NCI-H345 (cell line): ENCODE measurements around the gene ADAM12.
A peak's percentile ranks its signal among the peaks of the same experiment; 100 is the strongest.

ENCODE experiments used
- DNase-seq: peaks from one replicate; lab custom pipeline; 2025; lab: John Stamatoyannopoulos, UW

Gene ADAM12

DNA sequence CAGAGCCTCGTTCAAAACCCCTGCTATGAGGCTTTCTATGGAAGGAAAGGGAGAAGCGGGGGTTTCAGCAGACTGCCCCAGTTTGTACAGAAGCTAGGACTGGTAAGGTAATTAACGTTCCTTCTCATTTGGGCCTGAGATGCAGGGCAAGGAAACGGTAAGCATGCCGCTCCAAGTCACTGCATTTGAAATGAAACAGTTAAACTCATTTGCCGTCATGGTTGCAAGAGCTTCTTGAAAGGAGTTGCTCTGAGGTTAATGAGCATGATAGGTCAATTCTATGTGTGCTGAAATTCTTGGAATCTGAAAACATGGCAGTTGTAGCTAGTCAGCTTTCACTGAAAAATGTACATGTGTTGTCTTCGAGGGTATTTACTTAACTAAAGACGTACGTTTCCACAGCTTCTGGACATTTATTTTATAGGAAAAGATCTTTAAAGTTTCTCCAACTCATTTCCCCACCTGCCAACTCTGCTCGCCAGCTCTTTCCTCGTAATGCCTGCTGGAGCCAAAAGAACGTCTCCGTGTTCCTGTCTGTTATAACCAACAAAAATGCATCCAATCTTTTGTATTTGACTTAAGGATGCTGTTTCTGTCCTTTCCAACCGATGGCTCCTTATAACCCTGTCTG lies 73.3 kb downstream of the ADAM12 start:
- DNase-seq, result no peak

DNA sequence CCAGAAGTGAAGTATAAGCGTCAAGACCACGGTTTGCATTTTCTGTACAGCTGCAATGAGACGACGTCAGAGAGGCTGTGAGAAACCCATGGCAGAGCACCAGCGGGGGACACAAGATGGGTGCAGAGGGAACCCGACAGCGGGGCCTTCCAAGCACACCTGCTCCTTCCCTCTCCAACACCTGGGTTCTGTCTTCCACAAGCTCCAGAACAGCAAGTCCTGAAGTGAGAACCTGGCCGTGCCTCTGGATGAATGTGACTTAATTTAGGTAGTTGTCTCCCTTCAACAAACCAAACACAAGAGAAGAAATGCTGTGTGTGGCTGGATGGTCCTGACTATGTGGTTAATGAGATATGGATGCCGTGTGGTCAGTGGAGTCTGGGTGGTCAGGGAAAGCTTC lies 76.1 kb downstream of the ADAM12 start:
- no peak for DNase-seq

DNA sequence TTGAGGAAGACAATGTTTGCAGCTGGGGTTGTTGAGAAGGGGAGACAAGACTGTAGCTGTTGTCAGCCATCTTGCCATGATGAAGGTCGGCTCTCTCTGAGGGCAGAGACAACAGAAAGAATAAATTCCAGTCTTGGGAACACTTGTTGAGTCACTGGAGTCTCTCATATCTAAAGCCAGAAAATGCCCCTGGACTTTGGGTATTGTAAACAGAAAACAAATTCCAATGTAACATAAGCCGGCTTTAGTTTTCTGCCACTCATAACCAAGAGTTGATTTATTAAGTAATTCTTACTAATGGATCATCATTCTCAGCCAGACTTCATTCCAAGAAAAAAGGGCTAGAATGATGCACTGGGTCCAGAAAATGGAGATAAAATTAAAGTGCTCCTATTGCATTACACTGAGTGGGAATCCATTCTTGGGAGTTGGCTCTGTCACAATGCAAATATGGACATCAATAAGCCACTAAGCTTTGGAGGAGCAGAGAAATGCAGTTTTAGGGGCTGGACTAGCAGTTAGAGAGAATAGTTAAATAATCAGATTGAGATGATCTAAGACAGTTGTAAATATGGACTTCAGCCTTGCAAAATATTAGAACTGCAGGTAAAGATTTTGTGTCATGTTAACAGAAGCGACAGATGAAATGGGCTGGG lies 78.9 kb downstream of the ADAM12 start:
- DNase-seq, result no peak

DNA sequence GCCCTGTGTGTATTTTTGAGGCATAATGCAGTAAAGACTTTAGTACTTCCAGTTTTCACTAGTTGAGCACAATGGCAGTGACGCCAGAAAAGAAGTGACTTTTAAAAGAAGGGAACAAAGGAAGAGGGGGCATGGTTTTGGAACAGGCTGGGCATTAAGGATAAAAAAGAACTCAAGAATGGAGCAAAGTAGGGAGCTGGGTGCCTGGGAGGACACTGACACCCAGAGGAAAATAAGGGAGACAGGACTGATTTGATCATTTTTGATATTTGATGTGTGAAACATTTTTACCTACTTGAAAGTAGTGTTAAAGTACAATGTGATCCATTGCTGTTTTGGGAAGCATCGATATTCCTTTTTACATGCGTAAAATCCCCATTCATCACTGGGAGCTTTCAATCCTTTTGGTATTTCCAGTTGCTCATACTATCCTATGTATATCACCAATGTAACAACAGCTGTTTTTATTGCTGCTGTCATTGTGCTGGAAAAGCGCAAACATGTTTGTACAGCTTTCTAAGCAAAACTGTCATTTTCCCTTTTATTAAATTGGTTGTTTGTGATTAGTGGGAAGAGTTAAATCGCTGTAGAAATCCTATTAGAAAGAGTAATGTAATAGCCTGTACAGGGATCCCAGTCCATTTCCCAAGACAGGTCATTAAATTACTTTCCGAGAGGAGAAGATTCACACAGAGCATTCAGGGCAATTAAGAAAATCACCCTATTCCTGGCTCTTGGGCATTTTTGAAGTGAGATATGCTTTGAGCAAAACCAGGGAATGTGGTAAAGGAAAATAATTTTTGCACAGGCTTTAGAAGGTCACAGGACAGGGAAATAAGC lies 85.2 kb downstream of the ADAM12 start:
- DNase-seq, result no peak

DNA sequence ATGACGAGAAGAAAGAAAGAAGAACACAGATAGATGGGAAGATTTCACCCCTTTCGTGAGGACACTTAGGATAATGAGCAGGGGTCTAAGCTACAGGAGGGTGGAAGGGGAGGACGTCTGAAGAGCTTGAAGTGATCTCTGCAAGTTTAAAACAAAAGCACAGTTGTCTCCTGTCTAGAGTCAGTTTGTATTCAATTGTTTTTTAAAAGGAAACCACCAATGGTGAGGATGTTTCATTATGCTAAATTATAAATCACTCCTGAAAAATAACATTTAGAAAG lies 85.9 kb downstream of the ADAM12 start:
- no peak for DNase-seq

DNA sequence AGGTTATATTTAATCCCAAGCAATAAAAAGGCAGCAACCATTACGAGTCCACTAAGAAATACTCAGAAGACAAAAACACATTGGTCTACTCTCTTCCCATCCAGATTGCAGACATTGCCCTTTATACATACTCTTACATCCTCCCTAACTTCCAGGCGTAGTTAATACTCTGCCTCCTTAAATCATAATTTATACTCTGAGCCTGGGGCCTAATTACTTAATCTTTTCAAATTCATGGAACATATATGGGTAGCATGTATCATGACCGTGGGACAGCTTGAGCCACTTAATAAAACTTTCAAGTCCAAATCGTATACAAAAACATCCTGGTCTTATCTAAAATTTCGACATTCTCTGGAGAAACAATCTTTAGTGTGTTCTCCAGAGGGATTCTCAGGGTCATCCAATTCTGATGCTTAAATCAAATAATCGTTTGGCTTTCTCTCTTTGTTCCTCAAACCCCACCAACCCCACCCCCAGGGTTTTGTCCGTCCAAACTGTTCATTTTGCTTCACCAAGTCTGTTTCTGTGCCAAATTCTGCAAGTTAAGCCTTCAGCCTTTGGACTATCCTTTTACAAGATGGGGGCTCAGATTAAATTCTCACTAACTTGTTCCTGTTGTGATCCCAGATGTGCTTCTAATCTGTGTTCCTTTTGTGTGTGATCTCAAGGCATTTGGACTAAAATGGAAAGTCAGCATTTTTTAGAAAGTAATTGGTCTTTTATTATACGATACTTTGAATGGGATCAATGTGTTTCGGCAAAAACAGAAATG lies 86.4 kb downstream of the ADAM12 start:
- DNase-seq, result no peak

DNA sequence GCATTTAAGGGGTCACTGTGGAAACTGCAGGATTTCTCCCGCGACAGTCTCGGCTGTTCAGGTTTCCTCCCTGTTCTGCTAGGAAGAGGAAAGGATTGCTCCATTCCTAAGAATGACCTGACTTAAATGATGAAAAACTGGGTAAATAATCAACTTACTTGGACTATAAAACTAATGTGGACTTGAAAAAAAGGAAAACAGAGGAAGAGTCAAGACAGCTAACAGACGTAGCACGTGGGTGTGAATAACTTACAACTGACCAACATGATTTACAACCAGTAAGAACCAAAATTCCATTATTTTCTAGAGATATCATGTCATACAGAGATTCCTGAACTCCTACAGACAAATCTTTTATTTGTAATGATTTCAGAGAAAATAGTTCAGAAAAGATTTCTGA lies 93.8 kb downstream of the ADAM12 start:
- DNase-seq, result no peak

DNA sequence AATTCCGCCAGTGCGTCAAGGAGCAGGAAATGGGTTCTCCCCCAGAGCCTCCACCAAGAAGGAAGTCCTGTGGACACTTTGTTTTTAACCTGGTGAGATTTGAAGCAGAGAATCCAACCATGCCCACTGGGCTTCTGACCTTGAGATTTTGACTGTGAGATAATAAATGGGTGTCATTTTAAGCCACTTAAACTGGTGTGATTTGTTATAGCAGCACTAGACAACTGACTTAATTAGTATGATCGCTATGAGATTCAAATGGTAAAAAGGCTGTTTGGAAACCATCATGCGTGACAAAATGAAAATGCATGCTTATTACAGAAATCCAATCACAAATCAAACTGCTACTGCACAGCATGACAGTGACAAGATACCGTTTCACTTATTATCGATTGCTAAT lies 98.0 kb downstream of the ADAM12 start:
- DNase-seq, result no peak

DNA sequence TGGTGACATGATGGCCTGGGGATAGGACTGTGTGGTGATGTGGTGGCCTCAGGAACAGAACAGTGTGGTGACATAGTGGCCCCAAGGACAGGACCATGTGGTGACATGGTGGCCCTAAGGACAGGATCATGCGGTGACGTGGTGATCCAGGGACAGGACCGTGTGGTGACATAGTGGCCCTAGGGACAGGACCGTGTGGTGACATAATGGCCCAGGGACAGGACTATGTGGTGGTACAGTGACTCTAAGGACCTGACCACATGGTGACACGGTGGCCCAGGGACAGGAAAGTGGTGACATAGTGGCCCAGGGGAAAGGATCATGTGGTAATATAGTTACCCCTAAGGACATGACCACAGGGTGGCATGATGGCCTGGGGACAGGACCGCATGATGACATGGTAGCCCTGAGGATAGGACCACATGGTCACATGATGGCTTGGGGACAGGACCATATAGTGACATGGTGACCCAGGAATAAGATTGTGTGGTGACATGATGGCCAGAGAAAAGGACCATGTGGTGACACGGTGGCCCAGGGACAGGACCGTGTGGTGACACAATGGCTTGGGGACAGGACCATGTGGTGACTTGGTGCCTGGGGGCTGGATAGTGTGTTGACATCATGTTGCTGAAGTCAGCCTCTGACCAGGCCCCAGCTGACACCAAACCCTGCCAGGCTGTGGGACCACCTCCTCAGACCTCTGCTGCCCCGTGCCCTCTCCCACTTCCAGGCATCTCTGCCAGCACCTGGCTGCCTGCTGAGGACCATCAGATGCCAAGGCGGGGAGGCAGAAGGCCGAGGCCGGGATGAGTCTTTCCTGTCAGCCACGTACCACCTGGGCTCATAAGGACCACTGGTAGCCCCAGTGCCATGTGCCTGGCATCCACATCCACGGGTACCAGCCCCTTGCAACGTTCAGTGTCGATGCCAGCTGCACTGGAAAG lies 99.5 kb downstream of the ADAM12 start:
- no peak for DNase-seq

DNA sequence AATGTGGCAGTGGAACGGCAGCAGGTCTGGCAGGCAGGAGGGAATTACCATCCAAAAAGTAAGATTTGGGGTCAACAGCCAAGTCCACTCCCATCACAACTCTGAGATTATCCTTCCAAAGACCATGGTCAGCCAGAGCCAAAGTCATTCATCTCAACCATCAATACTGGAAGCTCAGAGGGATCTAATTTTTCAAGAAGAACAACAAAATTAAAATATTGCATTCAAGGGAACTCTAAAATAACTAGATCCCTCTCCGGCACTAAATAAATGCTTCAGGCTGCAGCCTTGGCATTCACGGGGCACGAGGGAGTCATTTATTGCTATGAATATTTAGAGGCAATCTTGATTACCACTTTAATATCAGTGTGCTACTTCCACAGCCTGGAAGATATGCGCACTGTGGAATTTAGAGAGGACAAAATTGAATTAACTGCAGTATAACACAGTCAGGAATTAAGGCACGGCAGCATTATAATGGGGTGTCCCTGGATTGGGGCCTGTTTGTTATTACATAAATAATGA lies 102.0 kb downstream of the ADAM12 start:
- no peak for DNase-seq

DNA sequence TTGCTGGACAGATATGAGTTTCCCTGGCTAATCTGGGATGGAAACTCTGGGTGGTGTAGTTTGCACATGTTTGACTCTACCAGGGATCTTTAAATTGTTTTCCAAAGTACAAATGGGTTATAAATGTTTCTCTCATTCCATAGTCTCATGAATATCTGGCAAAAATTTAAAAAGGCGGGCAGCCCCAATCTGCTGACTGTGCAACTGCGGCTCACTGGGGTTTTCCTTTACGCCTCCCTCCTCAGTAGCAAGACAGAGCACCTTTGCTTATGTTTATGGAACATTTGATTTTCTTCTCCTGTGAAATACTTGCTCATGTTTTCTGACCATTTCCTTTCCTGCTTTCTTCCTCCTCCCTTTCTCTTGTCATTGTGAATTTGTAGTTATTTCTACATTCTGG lies 105.0 kb downstream of the ADAM12 start:
- no peak for DNase-seq

DNA sequence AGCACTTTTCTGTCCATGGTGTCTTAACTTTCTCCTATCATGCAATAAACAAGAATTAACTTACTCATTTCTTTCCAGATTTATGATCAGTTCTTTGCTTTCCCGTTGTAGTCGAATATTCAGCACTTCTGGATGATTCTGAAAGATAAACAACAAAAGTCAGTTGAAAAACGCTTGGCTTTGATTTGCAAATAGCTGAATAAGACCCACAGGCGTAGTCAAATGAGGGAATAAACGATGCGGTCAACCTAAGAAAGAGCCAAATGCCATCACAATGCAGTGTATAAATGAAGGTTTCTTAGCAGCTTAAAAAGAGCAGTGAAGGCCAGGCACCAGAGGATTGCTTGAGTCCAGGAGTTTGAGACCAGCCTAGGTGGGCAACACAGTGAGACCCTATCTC lies 109.4 kb downstream of the ADAM12 start:
- no peak for DNase-seq

DNA sequence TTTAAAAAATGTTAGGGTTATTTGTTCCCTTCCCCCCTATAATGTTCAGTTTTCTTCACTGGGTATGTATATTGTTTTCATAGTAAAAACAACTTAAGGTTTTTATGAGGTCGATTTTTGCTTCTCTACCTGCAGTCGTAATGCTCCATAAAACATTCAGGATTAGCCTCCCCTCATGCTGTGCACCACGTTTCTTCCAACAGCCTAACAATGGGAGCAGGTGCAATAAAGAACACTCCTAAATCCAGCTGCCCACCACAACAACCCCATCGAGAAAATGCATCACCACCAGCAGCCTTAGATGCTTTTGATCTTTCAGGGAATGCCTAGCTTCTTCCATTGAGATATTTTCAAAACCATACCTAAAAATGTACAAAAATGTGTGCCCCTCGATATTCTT lies 111.1 kb downstream of the ADAM12 start:
- peak; percentile 73 for DNase-seq

DNA sequence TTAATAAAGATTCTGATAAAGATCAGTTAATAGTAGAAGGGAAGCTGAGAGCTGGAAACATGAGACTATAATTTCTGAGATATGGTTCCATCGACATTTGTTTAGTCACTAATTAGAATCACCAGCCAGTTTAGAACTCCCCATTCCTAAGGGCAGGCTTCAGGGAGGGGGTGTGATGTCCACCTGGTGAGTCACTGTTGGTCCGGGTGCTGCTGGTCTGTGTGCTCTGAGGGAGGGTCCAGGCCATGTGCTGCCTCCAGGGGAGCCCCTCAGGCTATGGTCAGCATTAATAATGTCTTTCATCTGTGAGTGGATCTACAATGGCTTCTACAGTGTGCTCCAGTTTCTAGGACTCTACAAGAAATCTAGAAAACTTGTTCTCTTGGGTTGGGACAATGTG lies 115.8 kb downstream of the ADAM12 start:
- no peak for DNase-seq

DNA sequence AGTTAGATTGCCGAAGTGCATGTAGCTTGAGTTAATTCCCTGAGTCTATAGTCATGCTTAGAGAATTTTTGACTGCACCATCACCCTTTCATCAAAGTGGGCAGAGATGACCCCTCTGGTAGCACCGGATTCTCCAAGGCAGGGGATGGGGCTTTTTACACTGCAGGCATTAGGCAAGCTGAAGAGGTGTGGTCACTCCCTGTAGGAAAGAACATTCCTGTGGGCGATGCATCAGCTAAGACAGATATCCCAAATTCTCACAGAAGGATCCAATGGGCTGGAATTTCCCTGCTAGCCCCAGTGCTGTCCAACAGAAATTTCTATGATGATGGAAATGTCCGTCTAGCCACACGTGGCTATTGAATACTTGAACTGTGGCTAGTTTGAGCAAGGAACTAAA lies 118.2 kb downstream of the ADAM12 start:
- DNase-seq, result no peak

DNA sequence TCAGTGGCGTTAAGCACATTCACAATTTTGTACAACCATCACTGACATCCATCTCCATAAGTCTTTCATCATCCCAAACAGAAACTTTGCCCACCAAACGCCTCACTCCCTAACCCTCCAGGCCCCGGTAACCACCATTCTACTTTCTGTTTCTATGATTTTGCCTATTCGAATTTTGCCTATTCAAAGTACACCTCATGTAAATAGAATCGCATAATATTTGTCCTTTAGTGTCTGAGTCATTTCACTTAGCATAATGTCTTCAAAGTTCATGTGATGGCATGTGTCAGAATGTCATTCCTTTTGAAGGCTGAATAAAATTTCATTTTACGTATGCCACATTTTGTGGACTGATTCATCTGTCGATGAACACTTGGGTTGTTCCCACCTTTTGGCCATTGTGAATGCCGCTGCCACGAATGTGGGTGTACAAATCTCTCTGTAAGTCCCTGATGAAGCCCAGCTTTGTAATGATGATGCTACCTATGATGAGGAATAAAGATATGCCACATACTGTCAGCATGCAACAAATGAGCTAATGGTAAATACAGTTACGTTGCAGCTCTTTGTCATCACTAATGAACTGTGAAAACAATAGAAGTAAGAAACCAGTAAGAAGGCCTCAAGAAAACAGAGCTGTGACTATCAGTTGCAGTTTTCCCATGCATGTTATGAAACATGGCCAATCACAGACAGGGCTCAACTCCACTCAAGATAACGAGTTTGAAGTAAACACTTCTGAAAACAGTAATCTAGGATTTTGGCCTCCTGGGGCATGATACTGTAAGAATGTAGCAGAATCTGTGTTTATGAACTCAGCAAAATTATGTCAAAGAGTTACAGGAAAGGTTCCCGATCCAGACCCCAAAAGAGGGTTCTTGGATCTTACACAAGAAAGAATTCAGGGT lies 120.0 kb downstream of the ADAM12 start:
- no peak for DNase-seq

DNA sequence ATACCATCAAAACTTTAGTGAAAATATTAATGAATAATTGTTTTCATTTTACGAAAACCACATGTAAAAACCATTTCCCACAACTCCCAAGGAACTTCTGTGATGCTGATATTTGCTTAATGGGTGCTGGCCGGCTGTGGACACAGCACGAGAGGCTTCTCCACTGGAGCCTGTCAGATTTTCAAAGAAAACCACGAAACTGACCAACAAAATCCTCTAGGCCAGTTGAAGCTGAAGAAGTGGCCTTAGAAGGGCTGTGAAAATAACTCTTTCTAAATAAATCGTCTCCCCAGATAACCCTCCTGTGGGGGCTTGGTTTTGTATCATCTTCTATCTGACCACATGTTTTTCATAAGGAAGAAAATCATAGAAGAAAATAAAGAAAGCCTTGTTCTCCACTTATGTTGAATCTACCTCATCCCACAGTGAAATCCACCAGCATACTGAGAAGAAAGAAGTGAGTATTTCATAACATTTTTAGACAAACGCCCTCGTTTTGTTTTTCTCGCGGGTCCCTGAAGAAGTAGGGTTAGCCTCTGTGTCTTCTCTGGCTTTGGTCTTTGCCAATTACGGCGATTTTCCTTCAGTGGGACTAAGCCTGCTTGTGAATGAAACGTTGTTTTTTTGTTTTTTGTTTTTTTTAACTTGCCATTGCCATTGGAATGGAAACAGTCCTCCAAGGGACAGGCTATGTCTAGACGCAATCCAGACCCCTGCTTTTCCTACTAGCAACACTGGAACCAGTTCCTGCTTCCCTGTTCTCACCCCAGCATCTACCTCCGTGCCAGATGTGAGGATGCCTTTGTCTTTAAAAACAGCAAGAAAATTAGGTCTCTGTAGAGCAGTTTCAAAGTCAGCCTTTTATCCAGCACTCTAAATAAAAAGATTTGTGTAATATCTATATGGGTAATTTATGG lies 123.9 kb downstream of the ADAM12 start:
- DNase-seq, result no peak

DNA sequence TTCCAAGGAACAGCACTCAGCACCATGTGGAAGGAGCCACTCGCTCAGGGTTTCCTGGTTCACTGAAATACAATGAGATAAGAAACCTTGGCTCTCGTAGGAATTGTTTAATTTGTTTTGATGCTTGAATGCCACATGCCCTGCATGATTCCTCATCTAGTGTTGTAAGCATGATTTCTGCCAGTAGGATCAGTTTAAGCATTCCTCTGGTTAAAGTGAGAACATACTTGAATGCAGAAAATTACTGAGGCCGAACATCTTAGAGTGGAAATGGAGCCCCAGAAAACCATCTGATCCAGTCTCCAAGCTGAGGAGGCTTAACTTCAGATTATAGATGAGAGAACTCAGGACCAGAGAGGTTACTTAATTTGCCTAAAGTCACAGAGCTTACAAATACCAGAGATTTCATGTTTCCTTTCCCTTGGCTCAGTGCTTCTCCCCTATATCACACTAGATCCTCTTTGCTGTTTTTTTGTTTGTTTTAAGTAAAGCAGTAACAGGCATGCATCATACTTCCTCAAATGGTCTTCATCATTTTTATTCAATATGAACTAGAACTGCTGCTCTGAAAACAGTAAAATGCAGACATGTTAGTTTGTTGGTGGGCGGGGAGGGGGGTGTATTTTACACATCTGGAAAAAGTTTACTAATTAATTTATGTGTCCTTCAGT lies 125.1 kb downstream of the ADAM12 start:
- no peak for DNase-seq
